HCT116 (cell line): Measurements from ENCODE around the gene KCNAB2. TPM values are rescaled to one million over a fixed set of nuclear protein-coding genes. Genes with fewer than 3 reads are reported as not detected.
"Not testable (repeated sequence)": the region's sequence is repeated elsewhere in the genome, so short reads cannot be mapped to it uniquely, and the experiment has no call there.

Experiments
- ATAC-seq: fragments of 200-7000 bp; cut with Tn5 transposase; 2 replicates; pipeline ENCODE4 v1.9.1; 2020; ENCODE audit warnings: mild to moderate bottlenecking, moderate library complexity
- BruUV-seq: library from RNA; stranded (reverse); fragments of 400-500 nt; replicated peaks from 2 replicates; lab custom pipeline; 2021; lab: Mats Ljungman, UMichigan
- CTCF ChIA-PET: fragments of 300-600 bp; sonication (Branson Sonifier 250); formaldehyde crosslinking; loops from one replicate; lab custom pipeline; 2021; ENCODE audit warnings: antibody characterized with exemption; lab: Charles Lee
- POLR2A ChIA-PET: fragments of 300-600, 350-600 bp; sonication (Branson Sonifier 250); formaldehyde crosslinking; loops from one replicate; lab custom pipeline; 2021; ENCODE audit warnings: antibody characterized with exemption; lab: Charles Lee
- RAD21 ChIA-PET, 2 experiments: fragments of 300-600 bp; sonication (Branson Sonifier 250); formaldehyde crosslinking; loops; one replicate each; lab custom pipeline; 2023; ENCODE audit warnings: low total read pairs in 2 of 2; ENCODE audit not compliant: uncharacterized antibody in 2 of 2, unreplicated experiment in 2 of 2, low non-redundant PET in 1 of 2; lab: Charles Lee
- DNase-seq: peaks from one replicate; pipeline ENCODE4 v3.0.0-alpha.2; 2010; ENCODE audit warnings: low read depth, low spot score
- H2AFZ ChIP-seq: fragments of 200-600 bp; shearing (Covaris generic), sonication (generic); 2 replicates; pipeline ENCODE4 v1.6.1; 2017; ENCODE audit warnings: low read depth, mixed run types, mixed read lengths, antibody characterized with exemption, low read length; ENCODE audit not compliant: poor library complexity, severe bottlenecking
- H3K27ac ChIP-seq: 2 replicates; pipeline ENCODE4 v1.5.1; 2012; ENCODE audit warnings: low read depth, low read length
- H3K27me3 ChIP-seq: fragments of 200-600 bp; sonication (generic); 2 replicates; pipeline ENCODE4 v1.6.1; 2016; ENCODE audit warnings: mixed run types, low read length, mixed read lengths; ENCODE audit not compliant: insufficient read depth
- H3K36me3 ChIP-seq, 2 experiments: fragments of 200-500 bp in 1 of 2; fragments of 200-600 bp in 1 of 2; sonication (Bioruptor generic) in 1 of 2; sonication (generic) in 1 of 2; 2 replicates each; pipeline versions ENCODE4 v1.5.1 to v1.6.1; 2014 to 2016; ENCODE audit warnings: low read length in 2 of 2, inconsistent platforms in 1 of 2, mixed read lengths in 1 of 2, mixed run types in 1 of 2; ENCODE audit not compliant: insufficient read depth in 2 of 2, control insufficient read depth in 1 of 2
- H3K4me1 ChIP-seq, 2 experiments: fragments of 200-600 bp in 1 of 2; sonication (generic) in 1 of 2; 2 replicates each; pipeline versions ENCODE4 v1.5.1 to v1.6.1; 2012 to 2017; ENCODE audit warnings: low read length in 2 of 2, inconsistent platforms in 1 of 2, mild to moderate bottlenecking in 1 of 2, mixed read lengths in 1 of 2, mixed run types in 1 of 2, moderate library complexity in 1 of 2; ENCODE audit not compliant: insufficient read depth in 2 of 2, control insufficient read depth in 1 of 2
- H3K4me2 ChIP-seq: fragments of 200-600 bp; sonication (generic); 2 replicates; pipeline ENCODE4 v1.6.1; 2017; ENCODE audit warnings: mixed run types, low read length, mixed read lengths
- H3K4me3 ChIP-seq, 2 experiments: fragments of 200-600 bp in 1 of 2; sonication (generic) in 1 of 2; replicated peaks in 1 of 2; 2 replicates each; pipeline ENCODE4 v1.5.1; 2011 to 2016; ENCODE audit warnings: low read length in 2 of 2, control low read depth in 1 of 2, low read depth in 1 of 2, mild to moderate bottlenecking in 1 of 2, mixed read lengths in 1 of 2, mixed run types in 1 of 2
- H3K79me2 ChIP-seq: fragments of 200-600 bp; sonication (generic); 2 replicates; pipeline ENCODE4 v1.6.1; 2017; ENCODE audit warnings: mild to moderate bottlenecking, mixed run types, low read length, moderate library complexity, mixed read lengths; ENCODE audit not compliant: insufficient read depth
- H3K9ac ChIP-seq: fragments of 200-600 bp; sonication (generic); 2 replicates; pipeline ENCODE4 v1.6.1; 2016; ENCODE audit warnings: low read length, mixed read lengths
- H3K9me2 ChIP-seq: fragments of 200-600 bp; sonication (generic), shearing (Covaris generic); 2 replicates; pipeline ENCODE4 v1.6.1; 2017; ENCODE audit warnings: mixed run types, mild to moderate bottlenecking, moderate library complexity; ENCODE audit not compliant: insufficient read depth
- H3K9me3 ChIP-seq, 2 experiments: fragments of 200-500 bp in 1 of 2; fragments of 200-600 bp in 1 of 2; sonication (Bioruptor generic) in 1 of 2; sonication (generic) in 1 of 2; 2 replicates each; pipeline ENCODE4 v1.6.1; 2014 to 2017; ENCODE audit warnings: low read length in 2 of 2, mixed read lengths in 2 of 2, inconsistent platforms in 1 of 2, low read depth in 1 of 2, mild to moderate bottlenecking in 1 of 2, mixed run types in 1 of 2, moderate library complexity in 1 of 2; ENCODE audit not compliant: control insufficient read depth in 1 of 2, insufficient read depth in 1 of 2
- H4K20me1 ChIP-seq: fragments of 200-600 bp; sonication (generic), shearing (Covaris generic); 2 replicates; pipeline ENCODE4 v1.6.1; 2017; ENCODE audit warnings: mixed run types, mild to moderate bottlenecking, moderate library complexity; ENCODE audit not compliant: insufficient read depth
- CBX3 ChIP-seq: IDR thresholded peaks from 2 replicates; pipeline ENCODE4 v1.6.1; 2012; ENCODE audit warnings: low read depth
- CEBPB ChIP-seq: IDR thresholded peaks from 2 replicates; pipeline ENCODE4 v1.6.1; 2012; ENCODE audit warnings: low read depth
- FOSL1 ChIP-seq: IDR thresholded peaks from 2 replicates; pipeline ENCODE4 v1.6.1; 2012; ENCODE audit warnings: low read depth
- JUND ChIP-seq: IDR thresholded peaks from 2 replicates; pipeline ENCODE4 v1.6.1; 2012
- POLR2A ChIP-seq: IDR thresholded peaks from 2 replicates; pipeline ENCODE4 v1.7.0; 2011; ENCODE audit warnings: borderline replicate concordance; ENCODE audit not compliant: insufficient read depth, insufficient read length; ENCODE audit errors: extremely low read depth
- SP1 ChIP-seq: IDR thresholded peaks from 2 replicates; pipeline ENCODE4 v1.6.1; 2012; ENCODE audit warnings: low read depth
- ZBTB33 ChIP-seq: IDR thresholded peaks from 2 replicates; pipeline ENCODE4 v1.6.1; 2011; ENCODE audit warnings: mild to moderate bottlenecking, low read length, moderate library complexity; ENCODE audit not compliant: insufficient replicate concordance; ENCODE audit errors: extremely low read depth
- intact Hi-C: fragments of 100-400 bp; cut with micrococcal nuclease; formaldehyde crosslinking; loops from 2 replicates; pipeline ENCODE4 v1.10.0; 2022
- total RNA-seq: library from RNA; stranded (reverse); gene quantifications from one replicate; pipeline ENCODE4 v1.2.1, GENCODE V29; 2021; ENCODE audit not compliant: unreplicated experiment

Gene KCNAB2
- total RNA-seq, 1 experiment from 2014 or later, result 18.1 TPM

- intact Hi-C loops, H4K20me1 ChIP-seq, H3K36me3 ChIP-seq, H3K79me2 ChIP-seq, DNase-seq, RAD21 ChIA-PET, H3K27me3 ChIP-seq, ATAC-seq, H3K4me3 ChIP-seq, H3K27ac ChIP-seq, H3K4me2 ChIP-seq, H2AFZ ChIP-seq, H3K9ac ChIP-seq, H3K9me2 ChIP-seq, H3K9me3 ChIP-seq, POLR2A ChIA-PET, BruUV-seq: not testable (repeated sequence)
- H3K4me1 ChIP-seq, result peaks cover 0 to 11% of the 10 kb centered on the region in 2 experiments; a peak in 2 of 4 replicates
- CTCF ChIA-PET, result interaction anchor here (0.7 kb wide), 1 partner anchor 9 kb away, joined by 3 read pairs; no protein-coding TSS in a partner anchor
Measured at GRCh38 chr1:6017654-6018053, 28.0 kb upstream of the KCNAB2 start.

- BruUV-seq, result no TSS peak
- ATAC-seq (no peak), DNase-seq (no peak)
- ChIA-PET POLR2A (no interaction called here), CTCF (no interaction called here), RAD21 (no interaction called here)
- Histone ChIP-seq H3K36me3 (no peaks in the 10 kb centered on the region), H3K4me3 (no peak overlapping the region), H3K4me1 (peaks cover 0 to 13% of the 10 kb centered on the region in 2 experiments; a peak in 2 of 4 replicates), H3K27ac (no peak overlapping the region), H3K9me2 (no peaks in the 10 kb centered on the region), H3K79me2 (no peaks in the 10 kb centered on the region), H2AFZ (no peak overlapping the region), H3K4me2 (no peak overlapping the region), H3K9ac (no peak overlapping the region), H3K27me3 (no peaks in the 10 kb centered on the region), H4K20me1 (no peaks in the 10 kb centered on the region), H3K9me3 (no peaks in the 10 kb centered on the region)
- intact Hi-C loops, result no loop called here
- TF ChIP-seq JUND, result no peak
Measured at GRCh38 chr1:6019166-6019845, 26.4 kb upstream of the KCNAB2 start.

GRCh38 chr1:6022193-6022592 lies 23.5 kb upstream of the KCNAB2 start:
- Histone ChIP-seq H3K27ac (no peak overlapping the region), H4K20me1 (no peaks in the 10 kb centered on the region), H3K79me2 (no peaks in the 10 kb centered on the region), H3K4me2 (no peak overlapping the region), H3K9me3 (no peaks in the 10 kb centered on the region), H3K4me1 (peaks cover 14 to 30% of the 10 kb centered on the region in 2 experiments; a peak in 3 of 4 replicates), H2AFZ (no peak overlapping the region), H3K27me3 (no peaks in the 10 kb centered on the region), H3K4me3 (no peak overlapping the region), H3K36me3 (no peaks in the 10 kb centered on the region), H3K9me2 (no peaks in the 10 kb centered on the region), H3K9ac (no peak overlapping the region)
- DNase-seq (no peak), ATAC-seq (no peak)
- TF ChIP-seq FOSL1 (no peak), POLR2A (no peak), CEBPB (no peak), SP1 (no peak), JUND (no peak), ZBTB33 (no peak), CBX3 (no peak)
- intact Hi-C loops, result no loop called here
- ChIA-PET POLR2A (no interaction called here), RAD21 (no interaction called here), CTCF (no interaction called here)
- no TSS peak for BruUV-seq
